A549 (cell line): Measurements from ENCODE around the gene ANKRD2.

ENCODE experiments used
- BHLHE40 ChIP-seq: IDR thresholded peaks from 2 replicates; pipeline ENCODE4 v1.6.1; 2012; ENCODE audit warnings: low read depth, low read length, inconsistent platforms
- CTCF ChIP-seq: fragments of >200 bp; sonication (Bioruptor Twin); formaldehyde crosslinking; IDR thresholded peaks from 3 replicates; pipeline ENCODE4 v1.5.1; 2016
- HDAC2 ChIP-seq: fragments of 200-600 bp; sonication (generic); IDR thresholded peaks from 2 replicates; pipeline ENCODE4 v1.6.1; 2016
- NFE2L2 ChIP-seq: fragments of 150-350 bp; conservative IDR thresholded peaks from 2 replicates; pipeline ENCODE4 v1.6.1; 2014; ENCODE audit warnings: low read length
- POLR2A ChIP-seq: IDR thresholded peaks from 2 replicates; pipeline ENCODE4 v1.6.1; 2012; ENCODE audit warnings: mild to moderate bottlenecking, low read length
- RARB ChIP-seq: fragments of 250-450 bp; sonication (Bioruptor Pico); IDR thresholded peaks from 2 replicates; pipeline ENCODE4 v1.8.0; 2021; ENCODE audit warnings: mild to moderate bottlenecking, moderate library complexity
- REST ChIP-seq: fragments of 200-600 bp; sonication (generic); IDR thresholded peaks from 2 replicates; pipeline ENCODE4 v1.6.1; 2016; ENCODE audit warnings: antibody characterized with exemption, mild to moderate bottlenecking, moderate library complexity
- USF2 ChIP-seq: fragments of 450-650 bp; IDR thresholded peaks from 2 replicates; pipeline ENCODE4 v1.6.1; 2014; ENCODE audit warnings: antibody characterized with exemption

- TF ChIP-seq REST (no peak), NFE2L2 (no peak), CTCF (no peak), USF2 (no peak), BHLHE40 (no peak), POLR2A (no peak), HDAC2 (no peak), RARB (CRISPR knock-in tag) (no peak)
Measured at GRCh38 chr10:97538411-97538810, 34.2 kb upstream of the ANKRD2 start.
